Spleen (tissue), 7 donors: ENCODE results near the gene AUH.

Source experiments
- POLR2A ChIP-seq, 3 donors: fragments of 450-650 bp; IDR thresholded peaks; one replicate each; pipeline ENCODE4 v1.5.1; 2017; ENCODE audit warnings: antibody characterized with exemption in 3 of 3, mild to moderate bottlenecking in 1 of 3
- TF ChIP-seq, protein P1 (sequence below), 11 experiments: fragments of 200-600 bp in 7 of 11; fragments of 450-650 bp in 4 of 11; sonication (generic) in 4 of 11; IDR thresholded peaks in 8 of 11; conservative IDR thresholded peaks in 3 of 11; 1 replicate in 7 of 11; 2 replicates in 4 of 11; pipeline versions ENCODE4 v1.4.0 to v1.8.0; 2016 to 2021; ENCODE audit warnings: antibody characterized with exemption in 11 of 11, inconsistent platforms in 4 of 11, mild to moderate bottlenecking in 1 of 11
- donor health status: DM: no; HTN: no; CAD: no; lungs with moderate emphysema.
- donor health status: DM: no; HTN: no; CAD: no.
- donor health status: DM: no; HTN: no; CAD: no.

DNA sequence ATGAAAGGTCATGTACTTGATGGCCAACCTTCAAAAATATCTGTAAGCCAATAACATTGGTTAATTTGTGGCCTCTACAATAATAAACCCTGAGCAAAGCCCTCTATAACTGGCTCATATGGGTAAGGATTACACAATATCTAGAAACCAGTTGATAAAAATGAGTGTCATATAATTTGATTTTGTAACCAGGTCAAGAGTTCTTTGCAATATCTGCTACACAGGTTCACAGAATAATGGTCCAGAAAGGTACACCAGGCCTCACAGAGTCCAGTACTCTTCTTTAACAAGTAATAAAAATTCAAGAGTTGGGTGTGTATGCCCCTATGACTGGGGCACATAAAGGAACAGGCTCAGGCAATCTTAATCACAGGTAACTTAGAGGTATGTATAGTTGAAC is 95.3 kb downstream of the AUH start:
- no peak for TF ChIP-seq POLR2A (IDR thresholded peaks at IDR 0.05)
- TF ChIP-seq, protein P1, sequence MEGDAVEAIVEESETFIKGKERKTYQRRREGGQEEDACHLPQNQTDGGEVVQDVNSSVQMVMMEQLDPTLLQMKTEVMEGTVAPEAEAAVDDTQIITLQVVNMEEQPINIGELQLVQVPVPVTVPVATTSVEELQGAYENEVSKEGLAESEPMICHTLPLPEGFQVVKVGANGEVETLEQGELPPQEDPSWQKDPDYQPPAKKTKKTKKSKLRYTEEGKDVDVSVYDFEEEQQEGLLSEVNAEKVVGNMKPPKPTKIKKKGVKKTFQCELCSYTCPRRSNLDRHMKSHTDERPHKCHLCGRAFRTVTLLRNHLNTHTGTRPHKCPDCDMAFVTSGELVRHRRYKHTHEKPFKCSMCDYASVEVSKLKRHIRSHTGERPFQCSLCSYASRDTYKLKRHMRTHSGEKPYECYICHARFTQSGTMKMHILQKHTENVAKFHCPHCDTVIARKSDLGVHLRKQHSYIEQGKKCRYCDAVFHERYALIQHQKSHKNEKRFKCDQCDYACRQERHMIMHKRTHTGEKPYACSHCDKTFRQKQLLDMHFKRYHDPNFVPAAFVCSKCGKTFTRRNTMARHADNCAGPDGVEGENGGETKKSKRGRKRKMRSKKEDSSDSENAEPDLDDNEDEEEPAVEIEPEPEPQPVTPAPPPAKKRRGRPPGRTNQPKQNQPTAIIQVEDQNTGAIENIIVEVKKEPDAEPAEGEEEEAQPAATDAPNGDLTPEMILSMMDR (IDR thresholded peaks at IDR 0.05 in 8 of 11, conservative IDR thresholded peaks at IDR 0.05 in 3 of 11): no peak
